ENCODE results near the gene RNF214. TPM values are rescaled to one million over a fixed set of nuclear protein-coding genes. Genes with fewer than 3 reads are reported as not detected.
A peak's percentile ranks its signal among the peaks of the same experiment; 100 is the strongest.
"Not testable (repeated sequence)": the region's sequence is repeated elsewhere in the genome, so short reads cannot be mapped to it uniquely, and the experiment has no call there.

Gene RNF214
- total RNA-seq: 18.5 and 26.3 TPM in 2 replicates

GRCh38 chr11:117232092-117232878 lies at the start of gene RNF214:
Gene RNF214 (plus strand): TSS chr11:117232671. CDS start chr11:117234273, 1,602 bp downstream.
- peak; percentile 73 for DNase-seq (ENCODE audit: low spot score)
- H3K4me3 Mint-ChIP-seq: peak within 1 kb of the TSS; percentile 99
- H3K36me3 Mint-ChIP-seq (ENCODE audit: low read depth): peaks cover 22% of the 10 kb centered on the region
- no peaks in the 10 kb centered on the region for H3K27me3 Mint-ChIP-seq (ENCODE audit: insufficient read depth)
- peak within 1 kb of the TSS; percentile 100 for H3K27ac Mint-ChIP-seq
- intact Hi-C loops (cut with micrococcal nuclease): loop anchor here (5.0 kb wide), 5 partner anchors 210 to 1695 kb away; partner anchors contain the start of genes BCL9L and IL10RA
- no peaks in the 10 kb centered on the region for H3K9me3 Mint-ChIP-seq
- peaks cover 44% of the 10 kb centered on the region for H3K4me1 Mint-ChIP-seq (ENCODE audit: low read depth)

DNA sequence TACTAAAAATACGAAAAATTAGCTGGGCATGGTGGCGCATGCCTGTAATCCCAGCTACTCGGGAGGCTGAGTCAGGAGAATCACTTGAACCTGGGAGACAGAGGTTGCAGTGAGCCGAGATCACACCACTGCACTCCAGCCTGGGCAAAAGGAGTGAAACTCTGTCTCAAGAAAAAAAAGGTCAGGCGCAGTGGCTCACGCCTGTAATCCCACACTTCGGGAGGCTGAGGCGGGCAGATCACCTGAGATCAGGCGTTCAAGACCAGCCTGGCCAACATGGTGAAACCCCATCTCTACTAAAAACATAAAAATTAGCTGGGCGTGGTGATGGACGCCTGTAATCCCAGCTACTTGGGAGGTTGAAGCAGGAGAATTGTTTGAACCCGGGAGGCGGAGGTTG lies 49.3 kb upstream of the RNF214 start:
- intact Hi-C loops (cut with micrococcal nuclease); H3K9me3 Mint-ChIP-seq; DNase-seq (ENCODE audit: low spot score); H3K27me3 Mint-ChIP-seq (ENCODE audit: insufficient read depth); H3K4me3 Mint-ChIP-seq; H3K36me3 Mint-ChIP-seq (ENCODE audit: low read depth); H3K27ac Mint-ChIP-seq: not testable (repeated sequence)
- H3K4me1 Mint-ChIP-seq (ENCODE audit: low read depth): peaks cover 27% of the 10 kb centered on the region

DNA sequence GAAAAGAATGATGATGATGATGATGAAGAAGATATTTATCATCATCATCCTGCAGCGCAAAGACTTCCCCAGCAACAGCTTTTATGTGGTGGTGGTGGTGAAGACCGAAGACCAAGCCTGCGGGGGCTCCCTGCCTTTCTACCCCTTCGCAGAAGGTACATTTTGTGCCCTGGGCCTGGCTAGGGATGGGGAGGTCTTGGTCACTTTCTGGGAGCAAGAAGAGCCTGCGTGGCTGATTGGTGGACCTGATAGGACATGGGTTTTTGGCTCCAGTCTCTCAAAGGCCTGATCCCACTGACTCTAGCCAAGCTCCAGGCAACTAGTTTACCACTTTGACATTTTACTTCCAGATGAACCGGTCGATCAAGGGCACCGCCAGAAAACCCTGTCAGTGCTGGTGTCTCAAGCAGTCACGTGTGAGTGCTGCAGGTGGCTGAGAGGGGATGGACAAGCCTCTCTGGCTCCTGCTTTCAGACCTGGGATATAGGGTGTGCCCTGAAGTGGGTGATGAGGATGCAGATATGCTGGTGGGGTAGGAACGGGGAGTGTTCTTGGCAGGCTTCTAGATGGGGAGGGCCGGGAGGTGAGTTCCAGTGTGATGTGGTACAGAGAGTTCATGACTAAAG lies 48.6 kb upstream of the RNF214 start:
- Mint-ChIP-seq H3K27ac (no peak overlapping the region), H3K27me3 (ENCODE audit: insufficient read depth) (no peaks in the 10 kb centered on the region), H3K4me1 (ENCODE audit: low read depth) (peaks cover 23% of the 10 kb centered on the region), H3K9me3 (no peaks in the 10 kb centered on the region), H3K36me3 (ENCODE audit: low read depth) (peaks cover 9% of the 10 kb centered on the region), H3K4me3 (no peak overlapping the region)
- intact Hi-C loops (cut with micrococcal nuclease): no loop called here
- DNase-seq (ENCODE audit: low spot score): no peak

DNA sequence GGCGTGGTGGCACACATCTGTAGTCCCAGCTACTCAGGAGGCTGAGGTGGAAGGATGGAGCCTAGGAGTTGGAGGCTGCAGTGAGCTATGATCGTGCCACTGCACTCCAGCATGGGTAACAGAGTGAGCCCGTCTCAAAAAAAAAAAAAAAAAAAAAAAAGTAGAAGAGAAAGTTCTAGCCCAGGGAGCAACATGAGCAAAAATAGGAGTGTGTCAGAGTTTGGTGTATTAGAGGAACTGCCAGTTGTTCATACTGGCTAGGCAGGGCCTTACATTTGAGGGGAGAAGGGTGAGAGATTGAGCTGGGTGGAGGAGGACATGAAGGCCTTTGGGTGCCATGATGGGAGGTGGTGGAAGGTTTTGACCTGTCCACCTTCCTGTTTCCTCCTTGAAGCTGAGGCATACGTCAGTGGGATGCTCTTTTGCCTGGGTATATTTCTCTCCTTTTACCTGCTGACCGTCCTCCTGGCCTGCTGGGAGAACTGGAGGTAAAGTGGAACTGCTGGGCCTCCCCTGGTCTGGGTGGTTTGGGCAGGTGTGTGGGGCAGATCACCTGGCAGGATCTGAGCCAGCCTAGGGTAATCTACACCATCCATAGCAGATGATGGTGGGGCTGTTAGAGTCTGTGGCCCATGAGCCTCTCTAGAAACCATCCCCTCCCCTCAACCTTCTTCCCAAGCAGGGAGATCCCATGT lies 46.6 kb upstream of the RNF214 start:
- peaks cover 12% of the 10 kb centered on the region for H3K36me3 Mint-ChIP-seq (ENCODE audit: low read depth)
- H3K4me1 Mint-ChIP-seq (ENCODE audit: low read depth): peaks cover 5% of the 10 kb centered on the region
- no peak overlapping the region for H3K27ac Mint-ChIP-seq
- no peaks in the 10 kb centered on the region for H3K27me3 Mint-ChIP-seq (ENCODE audit: insufficient read depth)
- intact Hi-C loops (cut with micrococcal nuclease): no loop called here
- no peaks in the 10 kb centered on the region for H3K9me3 Mint-ChIP-seq
- no peak for DNase-seq (ENCODE audit: low spot score)
- no peak overlapping the region for H3K4me3 Mint-ChIP-seq

- Mint-ChIP-seq H3K27ac (no peak overlapping the region), H3K9me3 (no peaks in the 10 kb centered on the region), H3K4me1 (ENCODE audit: low read depth) (no peaks in the 10 kb centered on the region), H3K4me3 (no peak overlapping the region), H3K27me3 (ENCODE audit: insufficient read depth) (no peaks in the 10 kb centered on the region), H3K36me3 (ENCODE audit: low read depth) (peaks cover 12% of the 10 kb centered on the region)
- DNase-seq (ENCODE audit: low spot score): no peak
- intact Hi-C loops (cut with micrococcal nuclease): no loop called here
Measured at GRCh38 chr11:117186431-117186761, 46.1 kb upstream of the RNF214 start.

- Mint-ChIP-seq H3K4me1 (ENCODE audit: low read depth) (no peaks in the 10 kb centered on the region), H3K27ac (peak overlapping the region; percentile 18), H3K36me3 (ENCODE audit: low read depth) (peaks cover 12% of the 10 kb centered on the region), H3K27me3 (ENCODE audit: insufficient read depth) (no peaks in the 10 kb centered on the region), H3K4me3 (no peak overlapping the region), H3K9me3 (no peaks in the 10 kb centered on the region)
- intact Hi-C loops (cut with micrococcal nuclease): no loop called here
- no peak for DNase-seq (ENCODE audit: low spot score)
Measured at GRCh38 chr11:117187007-117187406, 45.5 kb upstream of the RNF214 start.

DNA sequence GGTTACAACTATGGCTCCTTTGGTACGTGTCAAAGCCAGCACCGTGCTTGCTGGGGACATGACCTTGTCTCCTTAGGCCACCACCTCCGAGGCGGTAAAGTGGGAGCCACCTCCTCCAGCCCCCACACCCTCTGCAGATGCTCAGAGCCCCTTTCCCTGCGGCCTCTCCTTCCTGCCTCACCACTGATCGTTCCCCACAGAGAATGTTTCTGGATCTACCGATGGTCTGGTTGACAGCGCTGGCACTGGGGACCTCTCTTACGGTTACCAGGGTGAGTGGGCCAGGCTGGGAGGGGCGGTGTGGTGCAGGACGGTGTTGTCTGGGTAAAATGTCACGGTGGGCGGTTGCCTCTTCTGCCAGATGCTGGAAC lies 45.1 kb upstream of the RNF214 start:
- peaks cover 12% of the 10 kb centered on the region for H3K36me3 Mint-ChIP-seq (ENCODE audit: low read depth)
- intact Hi-C loops (cut with micrococcal nuclease): no loop called here
- no peaks in the 10 kb centered on the region for H3K9me3 Mint-ChIP-seq

GRCh38 chr11:117187799-117188481 lies 44.5 kb upstream of the RNF214 start:
- H3K4me3 Mint-ChIP-seq: no peak overlapping the region
- no peak overlapping the region for H3K27ac Mint-ChIP-seq
- no peak for DNase-seq (ENCODE audit: low spot score)
- no peaks in the 10 kb centered on the region for H3K9me3 Mint-ChIP-seq
- intact Hi-C loops (cut with micrococcal nuclease): no loop called here
- peaks cover 12% of the 10 kb centered on the region for H3K36me3 Mint-ChIP-seq (ENCODE audit: low read depth)
- H3K4me1 Mint-ChIP-seq (ENCODE audit: low read depth): no peaks in the 10 kb centered on the region
- no peaks in the 10 kb centered on the region for H3K27me3 Mint-ChIP-seq (ENCODE audit: insufficient read depth)

More for the DNA sequence above, 45.1 kb upstream of the RNF214 start:
- peak overlapping the region; percentile 18 for H3K27ac Mint-ChIP-seq
- H3K27me3 Mint-ChIP-seq (ENCODE audit: insufficient read depth): no peaks in the 10 kb centered on the region
- no peak overlapping the region for H3K4me3 Mint-ChIP-seq
- H3K4me1 Mint-ChIP-seq (ENCODE audit: low read depth): no peaks in the 10 kb centered on the region
- DNase-seq (ENCODE audit: low spot score): no peak

GRCh38 chr11:117188620-117189081 lies 43.8 kb upstream of the RNF214 start:
- H3K4me3 Mint-ChIP-seq: no peak overlapping the region
- no peaks in the 10 kb centered on the region for H3K9me3 Mint-ChIP-seq
- no peaks in the 10 kb centered on the region for H3K27me3 Mint-ChIP-seq (ENCODE audit: insufficient read depth)
- no peaks in the 10 kb centered on the region for H3K4me1 Mint-ChIP-seq (ENCODE audit: low read depth)
- DNase-seq (ENCODE audit: low spot score): no peak
- no peak overlapping the region for H3K27ac Mint-ChIP-seq
- H3K36me3 Mint-ChIP-seq (ENCODE audit: low read depth): peaks cover 10% of the 10 kb centered on the region
- intact Hi-C loops (cut with micrococcal nuclease): no loop called here

DNA sequence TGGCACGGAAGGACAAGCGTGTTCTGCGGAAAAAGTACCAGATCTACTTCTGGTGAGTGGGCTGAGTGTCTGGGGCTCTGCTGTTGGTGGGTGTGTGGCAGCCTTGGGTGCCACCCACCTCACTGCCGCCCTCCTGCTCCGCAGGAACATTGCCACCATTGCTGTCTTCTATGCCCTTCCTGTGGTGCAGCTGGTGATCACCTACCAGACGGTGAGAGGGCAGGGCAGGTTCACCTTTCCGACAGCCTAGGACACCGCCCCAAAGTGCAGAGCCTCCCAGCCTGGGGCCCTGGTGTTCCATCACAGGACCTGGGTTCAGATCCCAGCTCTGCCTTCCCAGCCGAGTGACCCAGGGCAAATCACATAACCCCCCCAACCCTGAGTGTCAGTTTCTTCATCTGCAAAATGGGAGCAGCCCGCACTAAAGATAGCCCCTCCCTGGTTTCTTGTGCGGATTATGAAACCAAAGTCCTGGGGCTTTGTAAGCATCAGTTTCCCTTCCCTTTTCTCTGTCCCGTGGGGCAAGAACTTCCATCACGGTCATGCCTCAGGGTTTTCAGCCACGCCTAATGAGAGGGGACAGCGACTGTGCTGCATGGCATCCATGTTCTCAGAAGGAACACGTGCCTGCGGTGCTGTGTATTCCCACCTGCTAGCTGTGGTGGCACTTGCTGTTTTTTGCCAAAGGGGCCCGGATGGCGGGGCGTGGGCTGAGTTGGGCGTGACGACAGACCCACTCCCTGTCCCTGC lies 43.1 kb upstream of the RNF214 start:
- Mint-ChIP-seq H3K36me3 (ENCODE audit: low read depth) (peaks cover 9% of the 10 kb centered on the region), H3K9me3 (no peaks in the 10 kb centered on the region), H3K27ac (no peak overlapping the region), H3K27me3 (ENCODE audit: insufficient read depth) (no peaks in the 10 kb centered on the region), H3K4me3 (no peak overlapping the region), H3K4me1 (ENCODE audit: low read depth) (no peaks in the 10 kb centered on the region)
- no peak for DNase-seq (ENCODE audit: low spot score)
- intact Hi-C loops (cut with micrococcal nuclease): no loop called here

DNA sequence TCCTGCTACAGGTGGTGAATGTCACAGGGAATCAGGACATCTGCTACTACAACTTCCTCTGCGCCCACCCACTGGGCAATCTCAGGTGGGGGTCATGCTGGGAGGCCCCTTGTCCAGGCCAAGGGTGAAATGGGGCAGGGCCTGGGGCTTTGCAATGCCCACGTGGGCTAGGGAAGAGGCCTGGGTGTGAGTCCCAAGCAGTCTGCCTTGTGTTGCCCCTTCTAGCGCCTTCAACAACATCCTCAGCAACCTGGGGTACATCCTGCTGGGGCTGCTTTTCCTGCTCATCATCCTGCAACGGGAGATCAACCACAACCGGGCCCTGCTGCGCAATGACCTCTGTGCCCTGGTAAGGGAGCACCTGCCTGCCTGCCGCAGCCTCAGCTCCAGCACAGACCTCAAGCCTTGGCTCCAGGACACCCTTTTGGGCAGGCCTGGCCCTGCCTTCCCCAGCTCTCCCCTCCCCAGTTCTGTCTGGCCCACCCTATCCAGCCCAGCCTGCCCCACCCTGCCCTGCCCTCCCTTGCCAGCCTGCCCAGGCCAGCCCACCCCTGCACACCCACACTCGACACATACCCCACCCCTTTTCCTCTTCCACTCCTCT lies 42.4 kb upstream of the RNF214 start:
- DNase-seq (ENCODE audit: low spot score): no peak
- intact Hi-C loops (cut with micrococcal nuclease): no loop called here
- no peaks in the 10 kb centered on the region for H3K4me1 Mint-ChIP-seq (ENCODE audit: low read depth)
- no peak overlapping the region for H3K27ac Mint-ChIP-seq
- H3K9me3 Mint-ChIP-seq: no peaks in the 10 kb centered on the region
- peaks cover 10% of the 10 kb centered on the region for H3K36me3 Mint-ChIP-seq (ENCODE audit: low read depth)
- H3K27me3 Mint-ChIP-seq (ENCODE audit: insufficient read depth): no peaks in the 10 kb centered on the region
- H3K4me3 Mint-ChIP-seq: no peak overlapping the region

All from activated T-helper 1 cell treated with anti-CD3 and anti-CD28 coated beads, Interleukin-12 subunit alpha, Interleukin-12 subunit beta, Interleukin-2, Interleukin-4 antibody, amounts not matched to agents 30 ng/mL and 10 ng/mL and 1 ng/mL, durations not matched to agents 14 hours and 24 hours and 36 hours (primary cell).